Measurements from ENCODE around the gene RGS3. TPM values are rescaled to one million over a fixed set of nuclear protein-coding genes. Genes with fewer than 3 reads are reported as not detected.

Gene RGS3
- total and polyA plus RNA-seq, 2 of the 13 experiments (the other 11 are each of a cell fraction or from before 2014, with no cell fraction given), result 17.1 to 28.8 TPM

- TF ChIP-seq GATAD1 (CRISPR knock-in tag; IDR thresholded peaks at IDR 0.05) (no peak; the same call in 1 of the 2 replicates), TERF1 (CRISPR knock-in tag; IDR thresholded peaks at IDR 0.05) (no peak), ZNF407 (CRISPR knock-in tag; IDR thresholded peaks at IDR 0.05; ENCODE audit: not compliant biosample characterization) (no peak), CSRNP2 (CRISPR knock-in tag; conservative IDR thresholded peaks at IDR 0.05; ENCODE audit: low read depth) (no peak), TSC22D2 (CRISPR knock-in tag; IDR thresholded peaks at IDR 0.05; ENCODE audit: borderline replicate concordance) (no peak), ZNF646 (CRISPR knock-in tag; IDR thresholded peaks at IDR 0.05) (no peak), MAX (IDR thresholded peaks at IDR 0.05) (0 out of 2 replicates have a peak, but pooled peaks have one; percentile 28), ZNF678 (CRISPR knock-in tag; IDR thresholded peaks at IDR 0.05) (no peak)
These were observed 130.3 kb downstream of the RGS3 start (continued) for GRCh38 chr9:113593682-113594281.
